ENCODE measurements around the gene PKMYT1. TPM values are rescaled to one million over a fixed set of nuclear protein-coding genes. Genes with fewer than 3 reads are reported as not detected.

Gene PKMYT1
- total and polyA plus RNA-seq, 2 of the 4 experiments (the other 2 are of a cell fraction), result 1.8 to 14.9 TPM

- Histone ChIP-seq H2BK15ac (ENCODE audit: low read depth, low read length) (no peak overlapping the region), H3K18ac (ENCODE audit: low read depth, low read length) (no peak overlapping the region), H3K27ac (ENCODE audit: insufficient read depth, low read length) (no peak overlapping the region), H4K5ac (ENCODE audit: low read depth, low read length) (no peak overlapping the region), H2AK5ac (ENCODE audit: low read depth, low read length) (no peak overlapping the region), H2BK5ac (ENCODE audit: low read depth, low read length, poor library complexity, severe bottlenecking) (no peak overlapping the region), H2BK120ac (ENCODE audit: low read depth, low read length) (no peak overlapping the region), H3K9me1 (ENCODE audit: insufficient read depth, low read length) (no peaks in the 10 kb centered on the region), H4K20me1 (ENCODE audit: insufficient read depth, low read length) (peaks cover 6% of the 10 kb centered on the region; the same call in 1 of the 2 replicates), H3K56ac (ENCODE audit: extremely low read depth, insufficient read depth, low read length) (no peak overlapping the region), H2BK20ac (ENCODE audit: low read depth, low read length) (no peak overlapping the region), H3K4me3 (ENCODE audit: insufficient read depth, low read depth, low read length) (no peak overlapping the region), H3K4me1 (ENCODE audit: control insufficient read depth, insufficient read depth, low read length) (no peaks in the 10 kb centered on the region), H3K4me2 (ENCODE audit: low read depth, low read length) (no peak overlapping the region), H3K4ac (ENCODE audit: low read depth, low read length) (no peak overlapping the region), H3K23ac (ENCODE audit: low read depth, low read length) (no peak overlapping the region), H4K8ac (ENCODE audit: low read depth in 2 of 2, low read length in 2 of 2) (no peak overlapping the region), H3K79me1 (ENCODE audit: low read depth in 1 of 2, low read length in 2 of 2) (peaks cover 6 to 32% of the 10 kb centered on the region in 2 experiments), H3K14ac (replicated peaks; ENCODE audit: low read depth, low read length) (no peak overlapping the region), H3K36me3 (ENCODE audit: control insufficient read depth, insufficient read depth, low read length) (peaks cover 25% of the 10 kb centered on the region), H3K9me3 (ENCODE audit: control insufficient read depth, insufficient read depth, low read length) (no peaks in the 10 kb centered on the region), H2AFZ (replicated peaks; ENCODE audit: low read length, poor library complexity) (no peak overlapping the region), H4K91ac (ENCODE audit: insufficient read depth, low read depth, low read length) (no peak overlapping the region), H3K9ac (ENCODE audit: low read depth, low read length) (no peak overlapping the region), H3K27me3 (ENCODE audit: control insufficient read depth, insufficient read depth, low read length) (no peaks in the 10 kb centered on the region), H2AK9ac (replicated peaks; ENCODE audit: low read depth, low read length, poor library complexity) (no peak overlapping the region)
- WGBS, 2 experiments (ENCODE audit: extremely low coverage in 2 of 2, insufficient read length in 1 of 2), result 100% methylated on average over 3 of the region's 11 CpGs; no CpG with 5 or more reads in 1 of the 2 experiments
- CTCF ChIA-PET, result no interaction called here
- no TSS peak for BruUV-seq (replicated peaks)
- no peak for ATAC-seq (ENCODE audit: low read depth)
- intact Hi-C loops (cut with micrococcal nuclease), result no loop called here
- in situ Hi-C loops (cut with MboI; ENCODE audit: low sequenced_read_pairs), result no loop called here
- dilution Hi-C loops (cut with HindIII; ENCODE audit: low sequenced_read_pairs, unreplicated experiment), result no loop called here
- no peak for DNase-seq
- TF ChIP-seq POLR2A (IDR thresholded peaks at IDR 0.05; ENCODE audit: low read depth, low read length), result no peak
- no peak for TF ChIP-seq SMC3 (IDR thresholded peaks at IDR 0.05; ENCODE audit: low read depth, low read length)
- no peak for TF ChIP-seq BHLHE40 (IDR thresholded peaks at IDR 0.05; ENCODE audit: low read depth, low read length)
- TF ChIP-seq RCOR1 (IDR thresholded peaks at IDR 0.05; ENCODE audit: insufficient replicate concordance, low read length), result no peak
- TF ChIP-seq MAZ (IDR thresholded peaks at IDR 0.05; ENCODE audit: borderline replicate concordance, low read depth, low read length), result no peak
- TF ChIP-seq, protein P1, sequence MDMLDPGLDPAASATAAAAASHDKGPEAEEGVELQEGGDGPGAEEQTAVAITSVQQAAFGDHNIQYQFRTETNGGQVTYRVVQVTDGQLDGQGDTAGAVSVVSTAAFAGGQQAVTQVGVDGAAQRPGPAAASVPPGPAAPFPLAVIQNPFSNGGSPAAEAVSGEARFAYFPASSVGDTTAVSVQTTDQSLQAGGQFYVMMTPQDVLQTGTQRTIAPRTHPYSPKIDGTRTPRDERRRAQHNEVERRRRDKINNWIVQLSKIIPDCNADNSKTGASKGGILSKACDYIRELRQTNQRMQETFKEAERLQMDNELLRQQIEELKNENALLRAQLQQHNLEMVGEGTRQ (IDR thresholded peaks at IDR 0.05; ENCODE audit: low read depth, low read length), result no peak
- no peak for TF ChIP-seq CTCF (conservative IDR thresholded peaks at IDR 0.05; ENCODE audit: low read depth, low read length)
- TF ChIP-seq RAD21 (IDR thresholded peaks at IDR 0.05; ENCODE audit: low read length), result no peak
- no peak for TF ChIP-seq MXI1 (IDR thresholded peaks at IDR 0.05; ENCODE audit: borderline replicate concordance, low read depth, low read length)
- TF ChIP-seq CHD1 (IDR thresholded peaks at IDR 0.05; ENCODE audit: low read depth, low read length), result no peak
- no peak for TF ChIP-seq RFX5 (IDR thresholded peaks at IDR 0.05; ENCODE audit: low read depth, low read length)
- no peak for TF ChIP-seq FOS (IDR thresholded peaks at IDR 0.05; ENCODE audit: low read depth, low read length)
- TF ChIP-seq ELK1 (IDR thresholded peaks at IDR 0.05; ENCODE audit: borderline replicate concordance, low read depth, low read length), result no peak
- TF ChIP-seq MAFK (IDR thresholded peaks at IDR 0.05; ENCODE audit: low read depth, low read length), result no peak
- TF ChIP-seq CEBPB (IDR thresholded peaks at IDR 0.05; ENCODE audit: low read depth, low read length), result no peak
- TF ChIP-seq NFE2L2 (IDR thresholded peaks at IDR 0.05; ENCODE audit: low read depth, low read length), result no peak
- POLR2A ChIA-PET (ENCODE audit: unreplicated experiment), result no interaction called here
Measured at GRCh38 chr16:2928796-2929195, 51.5 kb downstream of the PKMYT1 start.
